Astrocyte (in vitro differentiated cells and primary cell): ENCODE results near the gene ZNF331. TPM values are rescaled to one million over a fixed set of nuclear protein-coding genes. Genes with fewer than 3 reads are reported as not detected.

ENCODE experiments used
- DNase-seq: peaks from one replicate; pipeline ENCODE4 v3.0.0-alpha.2; 2010; ENCODE audit warnings: low read depth
- FAIRE-seq: peaks from 2 replicates; lab custom pipeline; 2011; peaks lifted over from hg19 to GRCh38; lab: Jason Lieb, UNC
- H2AFZ ChIP-seq: 2 replicates; pipeline ENCODE4 v1.6.0; 2012; ENCODE audit warnings: low read depth, low read length, inconsistent platforms
- H3K27ac ChIP-seq: 2 replicates; pipeline ENCODE4 v1.5.1; 2011; ENCODE audit warnings: low read depth, low read length, inconsistent platforms
- H3K27me3 ChIP-seq: 2 replicates; pipeline ENCODE4 v1.6.0; 2011; ENCODE audit warnings: low read length, inconsistent platforms; ENCODE audit not compliant: insufficient read depth
- H3K36me3 ChIP-seq: 2 replicates; pipeline ENCODE4 v1.5.1; 2011; ENCODE audit warnings: low read length, inconsistent platforms; ENCODE audit not compliant: insufficient read depth
- H3K4me1 ChIP-seq: 2 replicates; pipeline ENCODE4 v1.5.1; 2011; ENCODE audit warnings: low read length, inconsistent platforms; ENCODE audit not compliant: insufficient read depth
- H3K4me2 ChIP-seq: 2 replicates; pipeline ENCODE4 v1.6.0; 2012; ENCODE audit warnings: low read length, inconsistent platforms
- H3K4me3 ChIP-seq: 2 replicates; pipeline ENCODE4 v1.5.1; 2011; ENCODE audit warnings: low read depth, mild to moderate bottlenecking, low read length, inconsistent platforms; ENCODE audit not compliant: insufficient read depth
- H3K79me2 ChIP-seq: 2 replicates; pipeline ENCODE4 v1.6.0; 2012; ENCODE audit warnings: mild to moderate bottlenecking, low read length, inconsistent platforms; ENCODE audit not compliant: insufficient read depth
- H3K9ac ChIP-seq: 2 replicates; pipeline ENCODE4 v1.6.0; 2012; ENCODE audit warnings: mild to moderate bottlenecking, low read length, inconsistent platforms
- H3K9me3 ChIP-seq: 2 replicates; pipeline ENCODE4 v1.5.1; 2012; ENCODE audit warnings: low read depth, mild to moderate bottlenecking, low read length, inconsistent platforms; ENCODE audit not compliant: insufficient read depth
- H4K20me1 ChIP-seq: 2 replicates; pipeline ENCODE4 v1.6.0; 2012; ENCODE audit warnings: low read length, inconsistent platforms; ENCODE audit not compliant: insufficient read depth
- H3K27ac Mint-ChIP-seq: one replicate; pipeline ENCODE4 v1.8.0; 2021; ENCODE audit warnings: mild to moderate bottlenecking, mixed read lengths; ENCODE audit not compliant: unreplicated experiment
- H3K27me3 Mint-ChIP-seq: one replicate; pipeline ENCODE4 v1.8.0; 2021; ENCODE audit warnings: low read depth, mixed read lengths; ENCODE audit not compliant: unreplicated experiment
- H3K36me3 Mint-ChIP-seq: one replicate; pipeline ENCODE4 v1.8.0; 2021; ENCODE audit warnings: low read depth, mixed read lengths; ENCODE audit not compliant: unreplicated experiment
- H3K4me1 Mint-ChIP-seq: one replicate; pipeline ENCODE4 v1.8.0; 2021; ENCODE audit warnings: low read depth, mixed read lengths; ENCODE audit not compliant: unreplicated experiment
- H3K4me3 Mint-ChIP-seq: one replicate; pipeline ENCODE4 v1.8.0; 2021; ENCODE audit warnings: mild to moderate bottlenecking, moderate library complexity, mixed read lengths; ENCODE audit not compliant: unreplicated experiment
- H3K9me3 Mint-ChIP-seq: one replicate; pipeline ENCODE4 v1.8.0; 2021; ENCODE audit warnings: mild to moderate bottlenecking, mixed read lengths; ENCODE audit not compliant: unreplicated experiment
- CTCF ChIP-seq: IDR thresholded peaks from 2 replicates; pipeline ENCODE4 v1.5.1; 2011; ENCODE audit warnings: low read depth, mild to moderate bottlenecking, inconsistent platforms, low read length, moderate library complexity; ENCODE audit not compliant: insufficient read depth
- EZH2 ChIP-seq: IDR thresholded peaks from 2 replicates; pipeline ENCODE4 v1.6.1; 2012; ENCODE audit warnings: mild to moderate bottlenecking, low read length, inconsistent platforms; ENCODE audit not compliant: insufficient read depth
- total RNA-seq: library from RNA; stranded (reverse); gene quantifications from 2 replicates; pipeline ENCODE4 v1.2.1, GENCODE V29; 2021

Gene ZNF331
- total RNA-seq, 1 donor from 2014 or later: 4.8 TPM

GRCh38 chr19:53581871-53582279, 43.9 kb downstream of the ZNF331 start:
- no peaks in the 10 kb centered on the region for H3K27me3 Mint-ChIP-seq
- Histone ChIP-seq H3K79me2 (no peaks in the 10 kb centered on the region), H3K36me3 (peaks cover 14% of the 10 kb centered on the region), H3K4me2 (no peak overlapping the region), H3K9ac (no peak overlapping the region), H3K4me3 (no peak overlapping the region), H3K27ac (no peak overlapping the region), H3K27me3 (no peaks in the 10 kb centered on the region), H3K9me3 (peaks cover 21% of the 10 kb centered on the region), H4K20me1 (no peaks in the 10 kb centered on the region), H3K4me1 (no peaks in the 10 kb centered on the region), H2AFZ (no peak overlapping the region)
- H3K4me1 Mint-ChIP-seq: no peaks in the 10 kb centered on the region
- H3K27ac Mint-ChIP-seq: no peak overlapping the region
- H3K4me3 Mint-ChIP-seq: no peak overlapping the region
- DNase-seq (no peak), FAIRE-seq (no peak)
- peaks cover 49% of the 10 kb centered on the region for H3K9me3 Mint-ChIP-seq
- H3K36me3 Mint-ChIP-seq: peaks cover 21% of the 10 kb centered on the region
- TF ChIP-seq EZH2: no peak
- no peak for TF ChIP-seq CTCF

- Histone ChIP-seq H3K4me3 (no peak overlapping the region), H3K9ac (no peak overlapping the region), H3K36me3 (peaks cover under 1% of the 10 kb centered on the region), H3K79me2 (no peaks in the 10 kb centered on the region), H3K27ac (no peak overlapping the region), H4K20me1 (no peaks in the 10 kb centered on the region), H3K9me3 (peaks cover 9% of the 10 kb centered on the region), H3K27me3 (no peaks in the 10 kb centered on the region), H3K4me1 (no peaks in the 10 kb centered on the region), H2AFZ (no peak overlapping the region), H3K4me2 (no peak overlapping the region)
- Mint-ChIP-seq H3K36me3 (peaks cover 10% of the 10 kb centered on the region), H3K4me1 (no peaks in the 10 kb centered on the region), H3K4me3 (no peak overlapping the region), H3K9me3 (peaks cover 39% of the 10 kb centered on the region), H3K27ac (no peak overlapping the region), H3K27me3 (no peaks in the 10 kb centered on the region)
- DNase-seq: no peak
- no peak for FAIRE-seq
- TF ChIP-seq CTCF (no peak), EZH2 (no peak)
Observed at GRCh38 chr19:53583181-53583580, 45.2 kb downstream of the ZNF331 start.

- Histone ChIP-seq H4K20me1 (no peaks in the 10 kb centered on the region), H3K4me2 (no peak overlapping the region), H3K27ac (no peak overlapping the region), H3K79me2 (no peaks in the 10 kb centered on the region), H2AFZ (no peak overlapping the region), H3K9me3 (peaks cover 2% of the 10 kb centered on the region), H3K27me3 (no peaks in the 10 kb centered on the region), H3K4me3 (no peak overlapping the region), H3K4me1 (no peaks in the 10 kb centered on the region), H3K36me3 (no peaks in the 10 kb centered on the region), H3K9ac (no peak overlapping the region)
- H3K9me3 Mint-ChIP-seq: peaks cover 14% of the 10 kb centered on the region
- no peak for DNase-seq
- TF ChIP-seq EZH2 (no peak), CTCF (no peak)
- H3K36me3 Mint-ChIP-seq: no peaks in the 10 kb centered on the region
- no peak overlapping the region for H3K4me3 Mint-ChIP-seq
- no peaks in the 10 kb centered on the region for H3K4me1 Mint-ChIP-seq
- H3K27ac Mint-ChIP-seq: no peak overlapping the region
- FAIRE-seq: no peak
- H3K27me3 Mint-ChIP-seq: no peaks in the 10 kb centered on the region
Observed at GRCh38 chr19:53586277-53586691, 48.3 kb downstream of the ZNF331 start.
